Measurements from ENCODE around the gene SERF2.

DNA sequence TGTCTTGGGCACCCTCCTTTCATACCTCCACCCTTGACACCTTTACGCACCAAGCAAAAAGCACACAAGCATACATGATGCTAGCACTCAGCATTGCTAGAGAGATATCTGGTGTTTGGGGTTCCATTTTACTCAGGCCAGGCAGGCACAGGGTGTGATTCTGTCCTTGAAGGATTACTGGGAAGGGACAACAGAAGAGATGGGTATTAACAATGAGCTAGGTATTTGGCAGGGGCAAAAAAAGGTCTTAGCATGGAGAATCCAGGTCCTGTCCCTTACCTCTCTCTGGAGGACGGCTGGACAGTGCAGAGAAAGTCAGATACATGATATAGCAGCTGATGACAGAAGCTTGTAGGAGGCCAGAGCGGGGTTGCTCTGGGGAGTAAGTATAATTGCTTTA lies 4.4 kb downstream of the SERF2 start:
- TF ChIP-seq, protein P1, sequence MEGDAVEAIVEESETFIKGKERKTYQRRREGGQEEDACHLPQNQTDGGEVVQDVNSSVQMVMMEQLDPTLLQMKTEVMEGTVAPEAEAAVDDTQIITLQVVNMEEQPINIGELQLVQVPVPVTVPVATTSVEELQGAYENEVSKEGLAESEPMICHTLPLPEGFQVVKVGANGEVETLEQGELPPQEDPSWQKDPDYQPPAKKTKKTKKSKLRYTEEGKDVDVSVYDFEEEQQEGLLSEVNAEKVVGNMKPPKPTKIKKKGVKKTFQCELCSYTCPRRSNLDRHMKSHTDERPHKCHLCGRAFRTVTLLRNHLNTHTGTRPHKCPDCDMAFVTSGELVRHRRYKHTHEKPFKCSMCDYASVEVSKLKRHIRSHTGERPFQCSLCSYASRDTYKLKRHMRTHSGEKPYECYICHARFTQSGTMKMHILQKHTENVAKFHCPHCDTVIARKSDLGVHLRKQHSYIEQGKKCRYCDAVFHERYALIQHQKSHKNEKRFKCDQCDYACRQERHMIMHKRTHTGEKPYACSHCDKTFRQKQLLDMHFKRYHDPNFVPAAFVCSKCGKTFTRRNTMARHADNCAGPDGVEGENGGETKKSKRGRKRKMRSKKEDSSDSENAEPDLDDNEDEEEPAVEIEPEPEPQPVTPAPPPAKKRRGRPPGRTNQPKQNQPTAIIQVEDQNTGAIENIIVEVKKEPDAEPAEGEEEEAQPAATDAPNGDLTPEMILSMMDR (CRISPR knock-in tag; IDR thresholded peaks at IDR 0.05): no peak
- no peak for TF ChIP-seq SETDB1 (CRISPR knock-in tag; IDR thresholded peaks at IDR 0.05; ENCODE audit: borderline replicate concordance)
- TF ChIP-seq, protein P2, sequence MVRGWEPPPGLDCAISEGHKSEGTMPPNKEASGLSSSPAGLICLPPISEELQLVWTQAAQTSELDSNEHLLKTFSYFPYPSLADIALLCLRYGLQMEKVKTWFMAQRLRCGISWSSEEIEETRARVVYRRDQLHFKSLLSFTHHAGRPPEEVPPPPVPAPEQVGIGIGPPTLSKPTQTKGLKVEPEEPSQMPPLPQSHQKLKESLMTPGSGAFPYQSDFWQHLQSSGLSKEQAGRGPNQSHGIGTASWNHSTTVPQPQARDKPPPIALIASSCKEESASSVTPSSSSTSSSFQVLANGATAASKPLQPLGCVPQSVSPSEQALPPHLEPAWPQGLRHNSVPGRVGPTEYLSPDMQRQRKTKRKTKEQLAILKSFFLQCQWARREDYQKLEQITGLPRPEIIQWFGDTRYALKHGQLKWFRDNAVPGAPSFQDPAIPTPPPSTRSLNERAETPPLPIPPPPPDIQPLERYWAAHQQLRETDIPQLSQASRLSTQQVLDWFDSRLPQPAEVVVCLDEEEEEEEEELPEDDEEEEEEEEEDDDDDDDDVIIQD (CRISPR knock-in tag; IDR thresholded peaks at IDR 0.05; ENCODE audit: low read depth): no peak
- no peak for TF ChIP-seq JUND (CRISPR knock-in tag; IDR thresholded peaks at IDR 0.05)
- TF ChIP-seq, protein P3, sequence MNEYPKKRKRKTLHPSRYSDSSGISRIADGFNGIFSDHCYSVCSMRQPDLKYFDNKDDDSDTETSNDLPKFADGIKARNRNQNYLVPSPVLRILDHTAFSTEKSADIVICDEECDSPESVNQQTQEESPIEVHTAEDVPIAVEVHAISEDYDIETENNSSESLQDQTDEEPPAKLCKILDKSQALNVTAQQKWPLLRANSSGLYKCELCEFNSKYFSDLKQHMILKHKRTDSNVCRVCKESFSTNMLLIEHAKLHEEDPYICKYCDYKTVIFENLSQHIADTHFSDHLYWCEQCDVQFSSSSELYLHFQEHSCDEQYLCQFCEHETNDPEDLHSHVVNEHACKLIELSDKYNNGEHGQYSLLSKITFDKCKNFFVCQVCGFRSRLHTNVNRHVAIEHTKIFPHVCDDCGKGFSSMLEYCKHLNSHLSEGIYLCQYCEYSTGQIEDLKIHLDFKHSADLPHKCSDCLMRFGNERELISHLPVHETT (CRISPR knock-in tag; conservative IDR thresholded peaks at IDR 0.05): no peak
- TF ChIP-seq NR2F2 (IDR thresholded peaks at IDR 0.05; ENCODE audit: borderline replicate concordance, low read depth): no peak
- TF ChIP-seq RFX5 (IDR thresholded peaks at IDR 0.05; ENCODE audit: low read depth, low read length): no peak
- peak in 1 of 2 experiments; percentile 43; a peak in 1 of 4 replicates for TF ChIP-seq POLR2A (IDR thresholded peaks at IDR 0.05; ENCODE audit: insufficient read depth in 1 of 2, low read depth in 2 of 2, low read length in 2 of 2)
- TF ChIP-seq XBP1 (CRISPR knock-in tag; IDR thresholded peaks at IDR 0.05): no peak
- TF ChIP-seq ELF1 (CRISPR knock-in tag; IDR thresholded peaks at IDR 0.05): no peak
- no peak for TF ChIP-seq ZNF558 (CRISPR knock-in tag; IDR thresholded peaks at IDR 0.05; ENCODE audit: borderline replicate concordance)

Data from HepG2 (cell line).